ENCODE data around the gene EEF1B2.
"Not testable (repeated sequence)": the region's sequence is repeated elsewhere in the genome, so short reads cannot be mapped to it uniquely, and the experiment has no call there.

Gene EEF1B2

DNA sequence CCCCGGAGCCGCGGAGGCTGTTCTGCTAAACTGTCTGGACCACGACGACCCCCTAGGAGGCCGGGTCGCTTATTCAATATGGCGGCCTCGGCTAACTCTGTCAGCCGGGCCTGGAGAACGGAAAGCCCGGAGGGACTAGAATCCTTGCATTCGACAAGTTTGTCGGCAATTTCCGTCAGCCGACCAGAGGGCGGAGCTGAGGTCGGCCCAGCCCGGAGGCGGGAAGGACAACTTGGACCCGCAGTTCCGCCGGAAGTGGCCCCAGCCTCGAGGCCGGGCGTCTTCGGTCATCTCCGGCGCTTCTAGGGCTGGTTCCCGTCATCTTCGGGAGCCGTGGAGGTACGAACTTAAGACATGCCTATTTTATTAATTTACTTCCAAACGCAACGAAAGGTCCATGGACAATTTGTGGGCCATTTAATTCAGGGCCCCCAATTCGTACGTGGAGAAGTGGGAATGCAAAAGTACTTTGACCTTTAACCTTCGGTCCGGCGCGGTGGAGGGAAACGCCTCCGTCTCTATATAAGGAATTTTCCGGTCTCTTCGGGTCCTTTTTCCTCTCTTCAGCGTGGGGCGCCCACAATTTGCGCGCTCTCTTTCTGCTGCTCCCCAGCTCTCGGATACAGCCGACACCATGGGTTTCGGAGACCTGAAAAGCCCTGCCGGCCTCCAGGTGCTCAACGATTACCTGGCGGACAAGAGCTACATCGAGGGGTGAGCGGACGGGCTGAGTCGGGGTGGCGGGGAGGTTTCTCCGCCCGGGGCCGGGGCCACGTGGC, at the start of gene EEF1B2, which contains the start of gene NDUFS1:
TSS of gene EEF1B2 (plus strand) at position 550 of the 779 bp plus-strand sequence. CDS start at position 635, 85 bp downstream.
TSS of gene NDUFS1 (minus strand) at position 99 of the 779 bp plus-strand sequence. CDS start 5,766 bp downstream, outside the sequence.
- H3K9me3 ChIP-seq = no peaks in the 10 kb centered on the region
- H3K4me3 ChIP-seq (ENCODE audit: low read depth in 1 of 2, low read length in 1 of 2) = peak within 1 kb of the TSS; percentile 81 to 89
- H3K27ac ChIP-seq = peak within 1 kb of the TSS; percentile 88
- TF ChIP-seq, protein P1, sequence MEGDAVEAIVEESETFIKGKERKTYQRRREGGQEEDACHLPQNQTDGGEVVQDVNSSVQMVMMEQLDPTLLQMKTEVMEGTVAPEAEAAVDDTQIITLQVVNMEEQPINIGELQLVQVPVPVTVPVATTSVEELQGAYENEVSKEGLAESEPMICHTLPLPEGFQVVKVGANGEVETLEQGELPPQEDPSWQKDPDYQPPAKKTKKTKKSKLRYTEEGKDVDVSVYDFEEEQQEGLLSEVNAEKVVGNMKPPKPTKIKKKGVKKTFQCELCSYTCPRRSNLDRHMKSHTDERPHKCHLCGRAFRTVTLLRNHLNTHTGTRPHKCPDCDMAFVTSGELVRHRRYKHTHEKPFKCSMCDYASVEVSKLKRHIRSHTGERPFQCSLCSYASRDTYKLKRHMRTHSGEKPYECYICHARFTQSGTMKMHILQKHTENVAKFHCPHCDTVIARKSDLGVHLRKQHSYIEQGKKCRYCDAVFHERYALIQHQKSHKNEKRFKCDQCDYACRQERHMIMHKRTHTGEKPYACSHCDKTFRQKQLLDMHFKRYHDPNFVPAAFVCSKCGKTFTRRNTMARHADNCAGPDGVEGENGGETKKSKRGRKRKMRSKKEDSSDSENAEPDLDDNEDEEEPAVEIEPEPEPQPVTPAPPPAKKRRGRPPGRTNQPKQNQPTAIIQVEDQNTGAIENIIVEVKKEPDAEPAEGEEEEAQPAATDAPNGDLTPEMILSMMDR (IDR thresholded peaks at IDR 0.05) = no peak
- H3K4me1 ChIP-seq (ENCODE audit: control insufficient read depth in 1 of 2, insufficient read depth in 1 of 2, low read depth in 1 of 2, low read length in 1 of 2) = peaks cover 21 to 25% of the 10 kb centered on the region in 2 experiments
- no peaks in the 10 kb centered on the region for H3K27me3 ChIP-seq
- peaks cover 24% of the 10 kb centered on the region for H3K36me3 ChIP-seq

DNA sequence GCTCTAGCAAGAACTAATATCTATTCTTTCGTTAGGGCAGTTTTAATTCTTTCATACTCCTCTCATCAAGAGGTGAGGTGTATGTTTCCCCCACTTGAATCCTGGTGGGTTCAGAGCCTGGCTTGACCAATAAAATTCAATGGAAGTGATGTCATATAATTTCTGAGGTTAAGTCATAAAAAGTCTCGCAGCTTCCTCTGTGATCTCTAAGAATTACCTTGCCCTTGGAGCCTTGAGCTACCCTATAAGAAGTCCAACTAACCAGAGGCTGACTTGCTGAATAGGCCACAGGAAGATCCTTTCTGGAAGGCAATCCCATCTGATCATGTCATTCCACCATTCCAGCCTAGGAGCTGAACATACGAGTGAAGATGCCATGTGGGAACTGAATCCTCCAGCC, 47.6 kb upstream of the EEF1B2 start:
- H3K4me1 ChIP-seq (ENCODE audit: control insufficient read depth in 1 of 2, insufficient read depth in 1 of 2, low read depth in 1 of 2, low read length in 1 of 2) = no peaks in the 10 kb centered on the region
- no peaks in the 10 kb centered on the region for H3K9me3 ChIP-seq
- H3K4me3 ChIP-seq (ENCODE audit: low read depth in 1 of 2, low read length in 1 of 2) = no peak overlapping the region
- H3K36me3 ChIP-seq = peaks cover 13% of the 10 kb centered on the region
- TF ChIP-seq, protein P1 (IDR thresholded peaks at IDR 0.05) = no peak
- no peak overlapping the region for H3K27ac ChIP-seq
- no peaks in the 10 kb centered on the region for H3K27me3 ChIP-seq

DNA sequence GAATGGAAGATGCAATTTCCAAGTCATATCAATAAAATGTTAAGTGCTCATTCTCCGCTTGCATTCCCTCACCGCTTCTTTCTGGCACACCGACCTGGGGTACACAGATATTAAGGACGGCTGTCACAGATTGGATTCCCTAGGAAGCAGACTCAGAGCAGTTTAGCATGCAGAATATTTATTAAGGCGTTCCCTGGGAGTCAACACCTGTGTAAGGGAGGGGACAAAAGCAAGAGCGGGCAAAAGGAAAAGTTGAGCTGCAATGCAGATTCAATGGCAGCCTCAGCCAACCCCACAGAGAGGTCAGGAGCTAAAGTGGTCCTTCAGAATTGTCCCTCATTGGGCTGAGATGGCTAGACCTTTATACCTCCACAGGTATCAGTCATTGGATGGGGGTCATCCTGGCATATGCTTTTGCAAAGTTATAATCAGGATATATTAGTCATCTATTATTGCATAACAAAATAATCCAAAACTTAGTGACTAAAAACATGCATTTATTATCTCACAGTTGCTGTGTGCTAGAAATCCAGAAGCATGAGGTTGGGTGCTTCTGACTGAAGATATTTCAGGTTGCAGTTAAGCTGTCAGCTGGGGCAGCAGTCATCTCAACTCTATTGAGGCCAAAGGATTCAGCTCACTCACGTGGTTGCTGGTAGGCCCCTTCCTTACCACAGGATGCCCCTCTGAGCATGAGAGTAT, 46.7 kb upstream of the EEF1B2 start:
- Histone ChIP-seq H3K4me3 (ENCODE audit: low read depth in 1 of 2, low read length in 1 of 2) (no peak overlapping the region), H3K36me3 (peaks cover 18% of the 10 kb centered on the region), H3K27me3 (no peaks in the 10 kb centered on the region), H3K27ac (no peak overlapping the region), H3K9me3 (no peaks in the 10 kb centered on the region), H3K4me1 (ENCODE audit: control insufficient read depth in 1 of 2, insufficient read depth in 1 of 2, low read depth in 1 of 2, low read length in 1 of 2) (no peaks in the 10 kb centered on the region)
- TF ChIP-seq, protein P1 (IDR thresholded peaks at IDR 0.05) = no peak

DNA sequence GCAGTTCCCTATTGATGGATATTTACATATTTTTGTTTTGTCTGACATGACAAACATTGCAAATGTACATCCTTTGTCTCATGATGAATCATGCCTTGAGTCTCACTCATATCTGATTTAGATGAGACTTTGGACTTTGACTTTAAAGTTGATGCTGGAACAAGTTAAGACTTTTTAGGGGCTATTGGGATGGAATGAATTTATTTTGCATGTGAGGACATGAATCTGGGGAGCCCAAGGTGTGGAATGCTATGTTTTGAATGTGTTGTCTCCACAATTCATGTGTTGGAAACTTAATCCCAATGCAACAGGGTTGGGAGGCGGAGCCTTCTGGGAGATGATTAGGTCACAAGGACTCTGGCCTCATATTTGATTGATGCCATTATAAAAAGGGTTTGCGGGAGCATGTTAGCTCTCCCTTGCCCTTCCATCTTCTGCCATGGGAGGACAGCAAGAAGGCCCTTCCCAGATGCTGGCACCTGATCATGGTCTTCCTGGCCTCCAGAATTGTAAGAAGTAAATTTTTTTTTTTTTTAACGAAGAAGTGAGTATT, 44.6 kb upstream of the EEF1B2 start:
- TF ChIP-seq, protein P1 (IDR thresholded peaks at IDR 0.05) = no peak
- no peak overlapping the region for H3K4me3 ChIP-seq (ENCODE audit: low read depth in 1 of 2, low read length in 1 of 2)
- no peak overlapping the region for H3K27ac ChIP-seq
- peaks cover 24% of the 10 kb centered on the region for H3K36me3 ChIP-seq
- no peaks in the 10 kb centered on the region for H3K4me1 ChIP-seq (ENCODE audit: control insufficient read depth in 1 of 2, insufficient read depth in 1 of 2, low read depth in 1 of 2, low read length in 1 of 2)
- no peaks in the 10 kb centered on the region for H3K9me3 ChIP-seq
- H3K27me3 ChIP-seq = no peaks in the 10 kb centered on the region

DNA sequence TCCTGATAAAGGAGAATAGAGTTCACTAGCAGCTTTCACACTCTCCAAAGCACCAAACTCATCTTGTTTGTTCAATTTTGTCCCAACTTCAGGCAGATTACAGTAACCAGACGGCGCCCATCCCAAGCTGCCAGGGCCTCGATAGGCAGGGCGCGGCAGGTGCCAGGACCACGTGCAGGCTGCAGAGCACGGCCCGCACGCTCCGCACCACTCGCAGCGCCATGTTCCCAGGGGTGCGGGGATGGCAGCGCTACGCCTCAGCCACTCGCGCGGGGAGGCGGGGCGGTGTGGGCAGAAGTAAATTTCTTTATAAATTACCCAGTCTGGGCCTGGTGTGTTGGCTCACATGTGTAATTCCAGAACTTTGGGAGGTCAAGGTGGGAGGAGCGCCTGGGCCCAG, 43.4 kb upstream of the EEF1B2 start:
- no peak overlapping the region for H3K4me3 ChIP-seq (ENCODE audit: low read depth in 1 of 2, low read length in 1 of 2)
- no peak overlapping the region for H3K27ac ChIP-seq
- peaks cover 33% of the 10 kb centered on the region for H3K36me3 ChIP-seq
- no peaks in the 10 kb centered on the region for H3K9me3 ChIP-seq
- no peaks in the 10 kb centered on the region for H3K4me1 ChIP-seq (ENCODE audit: control insufficient read depth in 1 of 2, insufficient read depth in 1 of 2, low read depth in 1 of 2, low read length in 1 of 2)
- H3K27me3 ChIP-seq = no peaks in the 10 kb centered on the region
- TF ChIP-seq, protein P1 (IDR thresholded peaks at IDR 0.05) = no peak

DNA sequence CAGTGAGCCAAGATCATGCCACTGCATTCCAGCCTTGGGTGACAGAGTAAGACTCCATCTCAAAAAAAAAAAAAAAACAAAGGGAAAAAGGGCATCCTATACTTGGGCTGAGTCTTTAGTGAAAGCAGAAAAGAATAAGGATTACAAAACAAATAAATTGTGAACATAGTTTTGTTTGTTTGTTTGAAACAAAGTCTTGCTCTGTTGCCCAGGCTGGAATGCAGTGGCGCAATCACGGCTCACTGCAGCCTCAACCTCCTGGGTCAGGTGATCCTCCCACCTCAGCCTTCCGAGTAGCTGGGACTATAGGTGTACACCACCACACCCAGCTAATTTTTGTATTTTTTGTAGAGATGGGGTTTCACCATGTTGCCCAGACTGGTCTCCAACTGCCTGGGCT, 37.1 kb upstream of the EEF1B2 start:
- H3K9me3 ChIP-seq; H3K4me3 ChIP-seq (ENCODE audit: low read depth in 1 of 2, low read length in 1 of 2); H3K27me3 ChIP-seq; H3K4me1 ChIP-seq (ENCODE audit: control insufficient read depth in 1 of 2, insufficient read depth in 1 of 2, low read depth in 1 of 2, low read length in 1 of 2); H3K27ac ChIP-seq: not testable (repeated sequence)
- peaks cover 74% of the 10 kb centered on the region for H3K36me3 ChIP-seq

Data from neutrophil (primary cell).